Spinal cord (tissue), 10 donors: ENCODE data around the gene CNTN5. TPM values are rescaled to one million over a fixed set of nuclear protein-coding genes. Genes with fewer than 3 reads are reported as not detected.

ENCODE experiments used
- DNase-seq, 6 donors: peaks; one replicate each; pipeline versions ENCODE4 v3.0.0 to v3.0.0-alpha.2; 2013 to 2015; ENCODE audit warnings: low spot score in 6 of 6, low read depth in 4 of 6
- H3K27ac ChIP-seq: one replicate; pipeline ENCODE4 v1.5.1; 2013; ENCODE audit warnings: low read depth, low read length, control low read depth
- H3K27me3 ChIP-seq: one replicate; pipeline ENCODE4 v1.6.1; 2013; ENCODE audit warnings: low read length; ENCODE audit not compliant: control insufficient read depth, insufficient read depth
- H3K36me3 ChIP-seq: one replicate; pipeline ENCODE4 v1.6.1; 2013; ENCODE audit warnings: low read length; ENCODE audit not compliant: control insufficient read depth, insufficient read depth
- H3K4me1 ChIP-seq: one replicate; pipeline ENCODE4 v1.6.1; 2013; ENCODE audit warnings: low read length; ENCODE audit not compliant: control insufficient read depth, insufficient read depth
- H3K4me3 ChIP-seq: one replicate; pipeline ENCODE4 v1.5.1; 2013; ENCODE audit warnings: low read depth, low read length, control low read depth
- H3K9me3 ChIP-seq: one replicate; pipeline ENCODE4 v1.6.1; 2013; ENCODE audit warnings: low read length; ENCODE audit not compliant: control insufficient read depth, insufficient read depth
- WGBS: methylation state at CpG from one replicate; pipeline ENCODE4 v1.1.5; 2013; ENCODE audit warnings: missing lambda C conversion rate; ENCODE audit not compliant: insufficient coverage; 5-methylcytosine and 5-hydroxymethylcytosine counted together
- polyA plus RNA-seq, 2 donors: library from polyadenylated mRNA; unstranded; fragments of 120-200 nt; gene quantifications; one replicate each; pipeline ENCODE4 v1.2.1, GENCODE V29; 2013; ENCODE audit not compliant: insufficient read length in 2 of 2
- total RNA-seq, 2 donors: library from RNA; depleted of rRNA in 1 of 2; stranded (reverse); fragments of 120-200 nt in 1 of 2; fragments of >200 nt in 1 of 2; gene quantifications; one replicate each; pipeline versions ENCODE4 v1.2.3 to v1.2.4, GENCODE V29; 2013 to 2014
- donor health status: healthy.

Gene CNTN5
- total and polyA plus RNA-seq, 4 donors: 8.4 to 24.8 (median 12.0) TPM

GRCh38 chr11:100095809-100096208, 1075.1 kb downstream of the CNTN5 start:
- Histone ChIP-seq H3K27ac (no peak overlapping the region), H3K4me3 (no peak overlapping the region), H3K27me3 (no peaks in the 10 kb centered on the region), H3K9me3 (no peaks in the 10 kb centered on the region), H3K36me3 (no peaks in the 10 kb centered on the region), H3K4me1 (no peaks in the 10 kb centered on the region)
- no peak for DNase-seq
- 100% methylated on average over 1 of the region's 3 CpGs for WGBS

GRCh38 chr11:100098560-100098959, 1077.8 kb downstream of the CNTN5 start:
- 90% methylated on average over 2 of the region's 3 CpGs for WGBS
- H3K27ac ChIP-seq: no peak overlapping the region
- no peak overlapping the region for H3K4me3 ChIP-seq
- no peak for DNase-seq
- H3K36me3 ChIP-seq: no peaks in the 10 kb centered on the region
- H3K9me3 ChIP-seq: no peaks in the 10 kb centered on the region
- H3K27me3 ChIP-seq: no peaks in the 10 kb centered on the region
- H3K4me1 ChIP-seq: no peaks in the 10 kb centered on the region

- 57% methylated on average over 4 of the region's 4 CpGs for WGBS
- Histone ChIP-seq H3K4me3 (no peak overlapping the region), H3K4me1 (no peaks in the 10 kb centered on the region), H3K36me3 (no peaks in the 10 kb centered on the region), H3K27me3 (no peaks in the 10 kb centered on the region), H3K27ac (no peak overlapping the region), H3K9me3 (no peaks in the 10 kb centered on the region)
- DNase-seq: no peak
Measured at GRCh38 chr11:100105255-100105981, 1084.7 kb downstream of the CNTN5 start.

- WGBS: 31% methylated on average over 2 of the region's 3 CpGs
- no peak overlapping the region for H3K4me3 ChIP-seq
Measured at GRCh38 chr11:100105982-100106358, 1085.2 kb downstream of the CNTN5 start.

GRCh38 chr11:100119176-100119575, 1098.4 kb downstream of the CNTN5 start:
- Histone ChIP-seq H3K4me3 (no peak overlapping the region), H3K36me3 (no peaks in the 10 kb centered on the region), H3K9me3 (no peaks in the 10 kb centered on the region), H3K4me1 (no peaks in the 10 kb centered on the region), H3K27ac (no peak overlapping the region), H3K27me3 (no peaks in the 10 kb centered on the region)
- peak in 3 of 6 donors; percentile 6 to 85 (median 53) for DNase-seq
- WGBS: no CpG with 5 or more reads among the region's 1 CpG

More at GRCh38 chr11:100105982-100106358, 1085.2 kb downstream of the CNTN5 start:
- no peaks in the 10 kb centered on the region for H3K9me3 ChIP-seq
- DNase-seq: peak in 1 of 6 donors; percentile 36
- H3K36me3 ChIP-seq: no peaks in the 10 kb centered on the region
- no peaks in the 10 kb centered on the region for H3K27me3 ChIP-seq
- H3K4me1 ChIP-seq: no peaks in the 10 kb centered on the region
- H3K27ac ChIP-seq: no peak overlapping the region

GRCh38 chr11:100133114-100133513, 1112.4 kb downstream of the CNTN5 start:
- DNase-seq: peak in 1 of 6 donors; percentile 70
- H3K9me3 ChIP-seq: no peaks in the 10 kb centered on the region
- no peaks in the 10 kb centered on the region for H3K36me3 ChIP-seq
- no peaks in the 10 kb centered on the region for H3K4me1 ChIP-seq
- H3K4me3 ChIP-seq: no peak overlapping the region
- H3K27me3 ChIP-seq: no peaks in the 10 kb centered on the region
- no peak overlapping the region for H3K27ac ChIP-seq
- WGBS: no CpG with 5 or more reads among the region's 2 CpGs

GRCh38 chr11:100141201-100141600, 1120.5 kb downstream of the CNTN5 start:
- Histone ChIP-seq H3K27ac (no peak overlapping the region), H3K4me3 (no peak overlapping the region), H3K9me3 (no peaks in the 10 kb centered on the region), H3K4me1 (no peaks in the 10 kb centered on the region), H3K27me3 (no peaks in the 10 kb centered on the region), H3K36me3 (no peaks in the 10 kb centered on the region)
- no peak for DNase-seq
- whole genome bisulfite sequencing: 88% methylated on average over 3 of the region's 3 CpGs

GRCh38 chr11:100151944-100152343, 1131.2 kb downstream of the CNTN5 start:
- Histone ChIP-seq H3K36me3 (no peaks in the 10 kb centered on the region), H3K4me1 (no peaks in the 10 kb centered on the region), H3K4me3 (no peak overlapping the region), H3K27ac (no peak overlapping the region), H3K27me3 (no peaks in the 10 kb centered on the region), H3K9me3 (no peaks in the 10 kb centered on the region)
- DNase-seq: peak in 1 of 6 donors; percentile 9
- 39% methylated on average over 2 of the region's 6 CpGs for WGBS

- H3K4me1 ChIP-seq: no peaks in the 10 kb centered on the region
- no peaks in the 10 kb centered on the region for H3K27me3 ChIP-seq
- no peaks in the 10 kb centered on the region for H3K9me3 ChIP-seq
- no peak overlapping the region for H3K4me3 ChIP-seq
- H3K36me3 ChIP-seq: no peaks in the 10 kb centered on the region
- H3K27ac ChIP-seq: no peak overlapping the region
- peak in 1 of 6 donors; percentile 15 for DNase-seq
Measured at GRCh38 chr11:100152766-100153165, 1132.0 kb downstream of the CNTN5 start.

- no peaks in the 10 kb centered on the region for H3K36me3 ChIP-seq
- no peak overlapping the region for H3K27ac ChIP-seq
- no peaks in the 10 kb centered on the region for H3K9me3 ChIP-seq
- no peaks in the 10 kb centered on the region for H3K27me3 ChIP-seq
- H3K4me3 ChIP-seq: no peak overlapping the region
- H3K4me1 ChIP-seq: no peaks in the 10 kb centered on the region
- no peak for DNase-seq
Measured at GRCh38 chr11:100163471-100163870, 1142.7 kb downstream of the CNTN5 start.
